GM23248 (cell line): Measurements from ENCODE around the gene SLMAP. TPM values are rescaled to one million over a fixed set of nuclear protein-coding genes. Genes with fewer than 3 reads are reported as not detected.

Experiments used
- DNase-seq: peaks from one replicate; pipeline ENCODE4 v3.0.0-alpha.2; 2015
- H2AFZ ChIP-seq: fragments of 200-600 bp; sonication (generic); 2 replicates; pipeline ENCODE4 v1.6.1; 2016; ENCODE audit warnings: antibody characterized with exemption
- H3F3A ChIP-seq: fragments of 200-600 bp; sonication (generic); 2 replicates; pipeline ENCODE4 v1.6.1; 2016; ENCODE audit warnings: mild to moderate bottlenecking, antibody characterized with exemption, mixed run types; ENCODE audit not compliant: insufficient read depth
- H3K27ac ChIP-seq: fragments of 200-600 bp; sonication (generic); 2 replicates; pipeline ENCODE4 v1.5.1; 2016; ENCODE audit warnings: mild to moderate bottlenecking
- H3K27me3 ChIP-seq: fragments of 200-600 bp; sonication (generic); replicated peaks from 2 replicates; pipeline ENCODE4 v1.6.1; 2016; ENCODE audit warnings: mild to moderate bottlenecking; ENCODE audit not compliant: insufficient read depth
- H3K36me3 ChIP-seq: fragments of 200-600 bp; sonication (generic); 2 replicates; pipeline ENCODE4 v1.6.1; 2016; ENCODE audit warnings: low read depth, mild to moderate bottlenecking
- H3K4me1 ChIP-seq: fragments of 200-600 bp; sonication (generic); 2 replicates; pipeline ENCODE4 v1.6.1; 2016; ENCODE audit warnings: mild to moderate bottlenecking; ENCODE audit not compliant: insufficient read depth
- H3K4me2 ChIP-seq: fragments of 200-600 bp; sonication (generic); one replicate; pipeline ENCODE4 v1.6.1; 2016; ENCODE audit warnings: mild to moderate bottlenecking; ENCODE audit not compliant: unreplicated experiment
- H3K4me3 ChIP-seq: fragments of 200-600 bp; sonication (generic); 2 replicates; pipeline ENCODE4 v1.5.1; 2016; ENCODE audit warnings: mild to moderate bottlenecking
- H3K79me2 ChIP-seq: fragments of 200-600 bp; sonication (generic); 2 replicates; pipeline ENCODE4 v1.6.1; 2016; ENCODE audit warnings: mild to moderate bottlenecking; ENCODE audit not compliant: insufficient read depth
- H3K9ac ChIP-seq: fragments of 200-600 bp; sonication (generic); 2 replicates; pipeline ENCODE4 v1.6.1; 2016; ENCODE audit warnings: mild to moderate bottlenecking
- H3K9me2 ChIP-seq: fragments of 200-600 bp; sonication (generic); 2 replicates; pipeline ENCODE4 v1.6.1; 2016; ENCODE audit warnings: mixed run types, mild to moderate bottlenecking, moderate library complexity; ENCODE audit not compliant: insufficient read depth
- H3K9me3 ChIP-seq: fragments of 200-600 bp; sonication (generic); one replicate; pipeline ENCODE4 v1.6.1; 2017; ENCODE audit warnings: low read depth
- H4K20me1 ChIP-seq: fragments of 200-600 bp; sonication (generic); 2 replicates; pipeline ENCODE4 v1.6.0; 2016; ENCODE audit not compliant: insufficient read depth
- EZH2 ChIP-seq: fragments of 200-600 bp; sonication (generic); IDR thresholded peaks from 2 replicates; pipeline ENCODE4 v1.6.1; 2018; ENCODE audit warnings: antibody characterized with exemption, mild to moderate bottlenecking; ENCODE audit not compliant: insufficient read depth, poor library complexity, severe bottlenecking
- EZH2phosphoT487 ChIP-seq: fragments of 200-600 bp; sonication (generic); IDR thresholded peaks from 2 replicates; pipeline ENCODE4 v1.6.1; 2018; ENCODE audit warnings: antibody characterized with exemption, moderate library complexity, mild to moderate bottlenecking, low read depth; ENCODE audit not compliant: insufficient read depth
- WGBS, 2 experiments: methylation state at CpG; one replicate each; pipeline ENCODE4 v1.1.6; 2015 to 2017; ENCODE audit warnings: low lambda C conversion rate in 2 of 2, low coverage in 1 of 2; ENCODE audit errors: missing lambda C conversion rate in 2 of 2; 5-methylcytosine and 5-hydroxymethylcytosine counted together
- in situ Hi-C: fragments of 300-500 bp; cut with MboI; formaldehyde crosslinking; loops from 2 replicates; pipeline ENCODE4 v1.15.0; 2020
- polyA plus RNA-seq: library from polyadenylated mRNA; unstranded; fragments of >200 nt; fragmentation: Nextera tagmentation; extraction: Ambion mirVana; gene quantifications from 2 replicates; pipeline ENCODE4 v1.2.1, GENCODE V29; 2016
- total RNA-seq: library from RNA; depleted of rRNA; stranded (reverse); fragments of >200 nt; shearing (Covaris generic); gene quantifications from 2 replicates; pipeline ENCODE4 v1.2.3, GENCODE V29; 2014

Gene SLMAP
- total and polyA plus RNA-seq, 2 experiments from 2014 or later: 28.4 to 33.9 TPM

- no peak for DNase-seq
- TF ChIP-seq EZH2: no peak
- Histone ChIP-seq H3K9ac (no peak overlapping the region), H3K9me3 (no peaks in the 10 kb centered on the region), H3K27me3 (no peaks in the 10 kb centered on the region), H3K36me3 (0 out of 2 replicates have a peak, but pooled peaks cover 4% of the 10 kb centered on the region), H3K27ac (no peak overlapping the region), H3F3A (peaks cover 23% of the 10 kb centered on the region), H3K4me2 (no peak overlapping the region), H3K9me2 (no peaks in the 10 kb centered on the region), H4K20me1 (no peaks in the 10 kb centered on the region), H2AFZ (no peak overlapping the region), H3K79me2 (peaks cover 95% of the 10 kb centered on the region), H3K4me1 (peaks cover 20% of the 10 kb centered on the region), H3K4me3 (no peak overlapping the region)
- in situ Hi-C loops: no loop called here
- 96 to 99% methylated on average over 2 of the region's 2 CpGs for WGBS, 2 experiments
These were observed 35.1 kb downstream of the SLMAP start for GRCh38 chr3:57791245-57791644.

- Histone ChIP-seq H3K4me2 (no peak overlapping the region), H3K36me3 (0 out of 2 replicates have a peak, but pooled peaks cover 4% of the 10 kb centered on the region), H2AFZ (no peak overlapping the region), H3K9ac (no peak overlapping the region), H3K4me1 (peaks cover 24% of the 10 kb centered on the region), H3K27ac (no peak overlapping the region), H3K9me2 (no peaks in the 10 kb centered on the region), H3K4me3 (no peak overlapping the region), H3K79me2 (peaks cover 95% of the 10 kb centered on the region), H3F3A (peaks cover 25% of the 10 kb centered on the region), H4K20me1 (no peaks in the 10 kb centered on the region), H3K9me3 (no peaks in the 10 kb centered on the region), H3K27me3 (no peaks in the 10 kb centered on the region)
- WGBS, 2 experiments: 50 to 81% methylated on average over 1 of the region's 1 CpG
- no peak for TF ChIP-seq EZH2phosphoT487
- TF ChIP-seq EZH2: no peak
- DNase-seq: no peak
- in situ Hi-C loops: no loop called here
These were observed 36.1 kb downstream of the SLMAP start for GRCh38 chr3:57792198-57792597.

- peak; percentile 48 for DNase-seq
- 0 out of 2 replicates have a peak, but pooled peaks cover 4% of the 10 kb centered on the region for H3K36me3 ChIP-seq
- H3K9ac ChIP-seq: 0 out of 2 replicates have a peak overlapping the region, but pooled peaks have one; percentile 0
- peak overlapping the region; percentile 46 for H3K4me2 ChIP-seq
- TF ChIP-seq EZH2phosphoT487 (no peak), EZH2 (no peak)
- no peaks in the 10 kb centered on the region for H3K9me2 ChIP-seq
- peaks cover 25% of the 10 kb centered on the region for H3F3A ChIP-seq
- peak overlapping the region; percentile 38 for H3K27ac ChIP-seq
- no peaks in the 10 kb centered on the region; the same call in 1 of the 2 replicates for H4K20me1 ChIP-seq
- in situ Hi-C loops: no loop called here
- no peaks in the 10 kb centered on the region for H3K27me3 ChIP-seq
- no peak overlapping the region for H2AFZ ChIP-seq
- H3K79me2 ChIP-seq: peaks cover 95% of the 10 kb centered on the region
- peaks cover 24% of the 10 kb centered on the region for H3K4me1 ChIP-seq
- WGBS, 2 experiments: 83 to 85% methylated on average over 4 of the region's 4 CpGs
- H3K9me3 ChIP-seq: no peaks in the 10 kb centered on the region
- H3K4me3 ChIP-seq: peak overlapping the region; percentile 1; the same call in 1 of the 2 replicates
These were observed 37.7 kb downstream of the SLMAP start for GRCh38 chr3:57793737-57794187.

GRCh38 chr3:57794501-57794900, 38.4 kb downstream of the SLMAP start:
- Histone ChIP-seq H3K27me3 (no peaks in the 10 kb centered on the region), H3K4me2 (peak overlapping the region; percentile 46), H3K9me2 (no peaks in the 10 kb centered on the region), H3K36me3 (0 out of 2 replicates have a peak, but pooled peaks cover 4% of the 10 kb centered on the region), H3K27ac (peak overlapping the region; percentile 38; the same call in 1 of the 2 replicates), H4K20me1 (no peaks in the 10 kb centered on the region; the same call in 1 of the 2 replicates), H3F3A (peaks cover 25% of the 10 kb centered on the region), H3K9me3 (no peaks in the 10 kb centered on the region), H3K79me2 (peaks cover 95% of the 10 kb centered on the region), H3K4me1 (peaks cover 24% of the 10 kb centered on the region), H2AFZ (no peak overlapping the region), H3K4me3 (peak overlapping the region; percentile 1; the same call in 1 of the 2 replicates), H3K9ac (no peak overlapping the region)
- WGBS, 2 experiments: 84 to 90% methylated on average over 4 of the region's 4 CpGs
- in situ Hi-C loops: no loop called here
- TF ChIP-seq EZH2phosphoT487 (no peak), EZH2 (no peak)
- DNase-seq: no peak
